Loucy (cell line): Measurements from ENCODE around the gene UQCRC1.

Experiments
- H2AFZ ChIP-seq: fragments of 200-600 bp; sonication (generic); 2 replicates; pipeline ENCODE4 v1.6.0; 2016; ENCODE audit warnings: antibody characterized with exemption, mild to moderate bottlenecking, low read length, moderate library complexity
- H3F3A ChIP-seq: fragments of 200-600 bp; 2 replicates; pipeline ENCODE4 v1.6.0; 2016; ENCODE audit warnings: antibody characterized with exemption, low read depth, mild to moderate bottlenecking
- H3K27me3 ChIP-seq: fragments of 200-600 bp; sonication (generic); 2 replicates; pipeline ENCODE4 v1.6.1; 2014; ENCODE audit warnings: low read length, mild to moderate bottlenecking; ENCODE audit not compliant: insufficient read depth, poor library complexity, severe bottlenecking
- H3K36me3 ChIP-seq: fragments of 200-600 bp; sonication (generic); 2 replicates; pipeline ENCODE4 v1.6.1; 2016; ENCODE audit warnings: low read length; ENCODE audit not compliant: insufficient read depth
- H3K4me1 ChIP-seq: fragments of 200-600 bp; sonication (generic); 2 replicates; pipeline ENCODE4 v1.5.1; 2014; ENCODE audit warnings: low read length, mild to moderate bottlenecking; ENCODE audit not compliant: insufficient read depth, poor library complexity, severe bottlenecking
- H3K4me2 ChIP-seq: fragments of 200-600 bp; sonication (generic); 2 replicates; pipeline ENCODE4 v1.6.0; 2014; ENCODE audit warnings: antibody characterized with exemption, low read length, low read depth, mild to moderate bottlenecking; ENCODE audit not compliant: poor library complexity, severe bottlenecking
- H3K4me3 ChIP-seq: fragments of 200-600 bp; sonication (generic); 2 replicates; pipeline ENCODE4 v1.5.1; 2014; ENCODE audit warnings: low read length, mild to moderate bottlenecking, mixed read lengths; ENCODE audit not compliant: poor library complexity, severe bottlenecking
- H3K79me2 ChIP-seq: fragments of 200-600 bp; sonication (generic); 2 replicates; pipeline ENCODE4 v1.6.1; 2014; ENCODE audit warnings: low read length; ENCODE audit not compliant: insufficient read depth
- H3K9ac ChIP-seq: fragments of 200-600 bp; sonication (generic); 2 replicates; pipeline ENCODE4 v1.6.0; 2014; ENCODE audit warnings: mild to moderate bottlenecking, low read depth, low read length, moderate library complexity; ENCODE audit not compliant: poor library complexity, severe bottlenecking
- H3K9me2 ChIP-seq: fragments of 200-600 bp; sonication (generic); replicated peaks from 2 replicates; pipeline ENCODE4 v1.6.1; 2016; ENCODE audit warnings: low read depth, low read length, mixed read lengths
- H3K9me3 ChIP-seq: fragments of 200-600 bp; sonication (generic); 2 replicates; pipeline ENCODE4 v1.6.1; 2014; ENCODE audit warnings: mild to moderate bottlenecking, antibody characterized with exemption, low read length, low read depth; ENCODE audit not compliant: insufficient read depth
- H4K20me1 ChIP-seq: fragments of 200-600 bp; sonication (generic); 2 replicates; pipeline ENCODE4 v1.6.0; 2014; ENCODE audit warnings: antibody characterized with exemption, low read length, mild to moderate bottlenecking; ENCODE audit not compliant: insufficient read depth, poor library complexity, severe bottlenecking
- EZH2phosphoT487 ChIP-seq: fragments of 200-600 bp; IDR thresholded peaks from 2 replicates; pipeline ENCODE4 v1.6.1; 2018; ENCODE audit warnings: antibody characterized with exemption, mild to moderate bottlenecking, moderate library complexity, borderline replicate concordance
- TF ChIP-seq, protein P1 (sequence below): fragments of 200-600 bp; sonication (generic); conservative IDR thresholded peaks from 2 replicates; pipeline ENCODE4 v1.5.1; 2014; ENCODE audit warnings: mild to moderate bottlenecking, antibody characterized with exemption, low read length

The UQCRC1 gene

DNA sequence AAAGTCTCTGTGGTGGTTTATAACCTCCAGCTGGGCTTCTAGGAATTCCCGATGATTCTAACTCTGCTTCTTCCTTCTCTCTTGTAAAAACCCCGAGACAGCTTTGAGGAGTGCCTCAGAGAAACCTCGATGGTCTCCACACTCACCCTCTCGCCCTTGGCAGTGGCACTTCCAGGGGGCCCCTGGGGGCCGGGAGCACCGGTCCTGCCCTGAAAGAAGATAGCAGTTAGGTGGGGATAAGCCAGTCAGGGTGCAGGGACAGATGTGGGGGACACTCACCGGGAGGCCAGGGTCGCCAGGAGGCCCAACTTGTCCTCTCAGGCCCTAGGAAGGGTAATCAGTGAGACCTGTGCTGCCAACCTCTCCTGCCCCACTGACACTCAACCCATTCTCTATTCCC, 24.0 kb downstream of the UQCRC1 start:
- no peaks in the 10 kb centered on the region for H4K20me1 ChIP-seq
- H3F3A ChIP-seq: no peaks in the 10 kb centered on the region
- no peak overlapping the region for H3K4me3 ChIP-seq
- H3K9ac ChIP-seq: no peak overlapping the region
- H3K27me3 ChIP-seq: no peaks in the 10 kb centered on the region
- no peaks in the 10 kb centered on the region for H3K9me2 ChIP-seq
- no peaks in the 10 kb centered on the region for H3K36me3 ChIP-seq
- H3K9me3 ChIP-seq: no peaks in the 10 kb centered on the region
- H3K4me2 ChIP-seq: no peak overlapping the region
- no peaks in the 10 kb centered on the region for H3K4me1 ChIP-seq
- H2AFZ ChIP-seq: no peak overlapping the region
- no peaks in the 10 kb centered on the region for H3K79me2 ChIP-seq
- TF ChIP-seq, protein P1, sequence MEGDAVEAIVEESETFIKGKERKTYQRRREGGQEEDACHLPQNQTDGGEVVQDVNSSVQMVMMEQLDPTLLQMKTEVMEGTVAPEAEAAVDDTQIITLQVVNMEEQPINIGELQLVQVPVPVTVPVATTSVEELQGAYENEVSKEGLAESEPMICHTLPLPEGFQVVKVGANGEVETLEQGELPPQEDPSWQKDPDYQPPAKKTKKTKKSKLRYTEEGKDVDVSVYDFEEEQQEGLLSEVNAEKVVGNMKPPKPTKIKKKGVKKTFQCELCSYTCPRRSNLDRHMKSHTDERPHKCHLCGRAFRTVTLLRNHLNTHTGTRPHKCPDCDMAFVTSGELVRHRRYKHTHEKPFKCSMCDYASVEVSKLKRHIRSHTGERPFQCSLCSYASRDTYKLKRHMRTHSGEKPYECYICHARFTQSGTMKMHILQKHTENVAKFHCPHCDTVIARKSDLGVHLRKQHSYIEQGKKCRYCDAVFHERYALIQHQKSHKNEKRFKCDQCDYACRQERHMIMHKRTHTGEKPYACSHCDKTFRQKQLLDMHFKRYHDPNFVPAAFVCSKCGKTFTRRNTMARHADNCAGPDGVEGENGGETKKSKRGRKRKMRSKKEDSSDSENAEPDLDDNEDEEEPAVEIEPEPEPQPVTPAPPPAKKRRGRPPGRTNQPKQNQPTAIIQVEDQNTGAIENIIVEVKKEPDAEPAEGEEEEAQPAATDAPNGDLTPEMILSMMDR: no peak

DNA sequence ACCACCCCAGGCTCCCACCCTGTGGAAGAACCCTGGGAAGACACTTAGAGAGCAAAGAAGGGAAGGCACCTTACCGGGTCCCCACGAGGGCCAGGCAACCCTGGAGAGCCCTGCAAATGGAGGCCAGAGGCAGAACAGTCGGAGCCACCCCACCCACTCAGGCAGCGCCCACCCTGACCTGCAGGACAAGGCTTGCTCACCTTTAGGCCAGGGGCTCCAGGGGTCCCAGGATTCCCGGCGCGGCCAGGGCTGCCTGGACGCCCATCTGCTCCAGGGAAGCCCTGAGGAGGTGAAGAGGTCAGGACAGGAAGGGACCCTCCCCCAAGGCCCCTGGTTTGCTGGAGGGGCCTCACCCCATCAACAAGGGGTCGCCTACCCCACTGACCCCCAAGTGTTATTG, 24.6 kb downstream of the UQCRC1 start:
- no peak overlapping the region for H3K9ac ChIP-seq
- H3F3A ChIP-seq: no peaks in the 10 kb centered on the region
- H3K36me3 ChIP-seq: no peaks in the 10 kb centered on the region
- H2AFZ ChIP-seq: no peak overlapping the region
- TF ChIP-seq, protein P1: no peak
- TF ChIP-seq EZH2phosphoT487: no peak
- H3K79me2 ChIP-seq: no peaks in the 10 kb centered on the region
- H3K4me1 ChIP-seq: no peaks in the 10 kb centered on the region
- no peaks in the 10 kb centered on the region for H3K27me3 ChIP-seq
- H3K9me3 ChIP-seq: no peaks in the 10 kb centered on the region
- no peak overlapping the region for H3K4me3 ChIP-seq
- no peaks in the 10 kb centered on the region for H4K20me1 ChIP-seq
- H3K4me2 ChIP-seq: no peak overlapping the region
- no peaks in the 10 kb centered on the region for H3K9me2 ChIP-seq

DNA sequence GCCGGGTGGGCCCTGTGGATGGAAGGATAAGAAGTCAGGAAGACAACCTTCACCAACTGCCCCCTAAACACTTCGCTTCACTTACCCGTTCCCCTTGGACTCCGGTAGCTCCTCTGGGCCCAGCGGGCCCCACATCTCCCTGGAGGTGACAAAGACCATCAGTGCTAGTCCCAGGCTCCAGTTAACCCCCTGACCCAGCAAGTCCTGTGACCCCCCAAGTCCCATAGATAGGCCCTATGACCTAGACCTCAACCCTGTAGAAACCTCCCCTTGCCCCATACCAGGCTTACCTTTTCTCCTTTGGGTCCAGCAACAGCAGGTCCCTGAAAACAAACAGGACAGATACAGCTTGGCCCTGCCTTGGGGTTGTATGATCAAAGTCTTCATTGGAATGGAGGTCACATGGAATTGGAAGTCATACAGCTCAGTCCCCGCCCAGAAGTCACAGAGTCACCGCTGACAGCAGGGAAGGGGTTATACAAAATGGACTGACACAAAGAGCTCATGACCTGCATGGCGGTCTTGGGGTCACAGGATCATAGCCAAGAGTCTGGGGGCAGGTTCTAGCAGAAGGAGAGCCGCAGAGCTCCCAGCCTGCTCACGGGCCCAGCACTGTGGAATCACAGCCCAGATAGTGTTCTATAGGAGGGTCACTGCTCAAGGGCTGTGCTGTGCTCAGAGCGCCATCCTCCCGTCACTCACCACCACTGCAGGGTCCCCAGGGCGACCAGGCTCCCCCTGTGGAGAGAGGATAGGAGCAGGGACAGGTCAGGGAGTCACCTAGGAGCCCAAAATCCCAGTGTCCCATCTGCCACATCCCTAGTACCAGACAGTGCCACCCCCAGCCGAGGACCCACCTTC, 27.6 kb downstream of the UQCRC1 start:
- Histone ChIP-seq H3K4me3 (no peak overlapping the region), H2AFZ (no peak overlapping the region), H4K20me1 (no peaks in the 10 kb centered on the region), H3K4me2 (no peak overlapping the region), H3K9me3 (no peaks in the 10 kb centered on the region), H3K79me2 (no peaks in the 10 kb centered on the region), H3K9me2 (no peaks in the 10 kb centered on the region), H3F3A (no peaks in the 10 kb centered on the region), H3K27me3 (no peaks in the 10 kb centered on the region), H3K4me1 (no peaks in the 10 kb centered on the region), H3K36me3 (no peaks in the 10 kb centered on the region), H3K9ac (no peak overlapping the region)
- no peak for TF ChIP-seq EZH2phosphoT487
- TF ChIP-seq, protein P1: no peak
